ENCODE data around the gene WASHC1.
"Not testable (repeated sequence)": the region's sequence is repeated elsewhere in the genome, so short reads cannot be mapped to it uniquely, and the experiment has no call there.

The WASHC1 gene, protein sequence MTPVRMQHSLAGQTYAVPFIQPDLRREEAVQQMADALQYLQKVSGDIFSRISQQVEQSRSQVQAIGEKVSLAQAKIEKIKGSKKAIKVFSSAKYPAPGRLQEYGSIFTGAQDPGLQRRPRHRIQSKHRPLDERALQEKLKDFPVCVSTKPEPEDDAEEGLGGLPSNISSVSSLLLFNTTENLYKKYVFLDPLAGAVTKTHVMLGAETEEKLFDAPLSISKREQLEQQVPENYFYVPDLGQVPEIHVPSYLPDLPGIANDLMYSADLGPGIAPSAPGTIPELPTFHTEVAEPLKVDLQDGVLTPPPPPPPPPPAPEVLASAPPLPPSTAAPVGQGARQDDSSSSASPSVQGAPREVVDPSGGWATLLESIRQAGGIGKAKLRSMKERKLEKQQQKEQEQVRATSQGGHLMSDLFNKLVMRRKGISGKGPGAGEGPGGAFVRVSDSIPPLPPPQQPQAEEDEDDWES

DNA sequence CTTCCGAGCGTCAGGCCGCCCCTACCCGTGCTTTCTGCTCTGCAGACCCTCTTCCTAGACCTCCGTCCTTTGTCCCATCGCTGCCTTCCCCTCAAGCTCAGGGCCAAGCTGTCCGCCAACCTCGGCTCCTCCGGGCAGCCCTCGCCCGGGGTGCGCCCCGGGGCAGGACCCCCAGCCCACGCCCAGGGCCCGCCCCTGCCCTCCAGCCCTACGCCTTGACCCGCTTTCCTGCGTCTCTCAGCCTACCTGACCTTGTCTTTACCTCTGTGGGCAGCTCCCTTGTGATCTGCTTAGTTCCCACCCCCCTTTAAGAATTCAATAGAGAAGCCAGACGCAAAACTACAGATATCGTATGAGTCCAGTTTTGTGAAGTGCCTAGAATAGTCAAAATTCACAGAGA lies at the start of gene WASHC1:
Gene WASHC1, minus strand, starts transcription at position 101 of the 400 bp plus-strand sequence. CDS start 4,457 bp downstream, outside the sequence.
- DNase-seq = not testable (repeated sequence)

DNA sequence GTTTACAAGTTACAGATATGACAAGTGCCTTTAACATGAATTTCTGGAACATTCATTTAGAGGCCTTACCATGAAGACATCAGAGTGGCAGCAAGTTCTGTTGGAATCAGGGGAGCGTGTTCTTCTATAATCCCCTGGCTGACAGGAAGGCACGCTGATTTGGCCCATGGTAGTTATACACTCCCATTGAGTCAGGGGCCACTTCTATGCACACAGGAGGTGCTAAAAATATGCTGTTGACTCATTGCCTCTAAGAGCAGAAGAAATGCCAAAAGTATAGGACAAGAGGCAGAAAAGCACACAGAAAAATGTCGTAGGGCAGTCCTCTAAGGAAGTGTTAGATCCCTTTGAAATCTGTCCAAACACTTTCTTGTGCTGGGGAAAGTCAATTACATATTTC lies 49.1 kb upstream of the WASHC1 start:
- not testable (repeated sequence) for DNase-seq

DNA sequence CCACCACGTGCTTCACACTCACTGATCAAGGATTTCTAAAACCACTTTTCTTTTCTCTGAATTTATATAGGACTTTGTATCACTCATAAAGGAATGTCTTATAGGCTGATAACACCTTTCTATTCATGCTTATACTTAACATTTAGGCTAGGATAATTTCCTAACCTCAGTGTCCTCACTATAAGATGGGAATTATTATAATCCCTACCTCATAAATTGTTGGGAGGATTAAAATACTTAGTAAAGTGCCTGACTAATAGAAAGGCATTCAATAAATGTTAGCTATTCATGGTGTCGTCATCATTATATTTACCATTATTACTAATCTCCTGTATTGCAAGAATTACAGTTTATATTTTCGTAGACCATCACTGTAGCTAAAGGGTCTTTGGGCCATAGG lies 47.1 kb upstream of the WASHC1 start:
- DNase-seq = not testable (repeated sequence)

DNA sequence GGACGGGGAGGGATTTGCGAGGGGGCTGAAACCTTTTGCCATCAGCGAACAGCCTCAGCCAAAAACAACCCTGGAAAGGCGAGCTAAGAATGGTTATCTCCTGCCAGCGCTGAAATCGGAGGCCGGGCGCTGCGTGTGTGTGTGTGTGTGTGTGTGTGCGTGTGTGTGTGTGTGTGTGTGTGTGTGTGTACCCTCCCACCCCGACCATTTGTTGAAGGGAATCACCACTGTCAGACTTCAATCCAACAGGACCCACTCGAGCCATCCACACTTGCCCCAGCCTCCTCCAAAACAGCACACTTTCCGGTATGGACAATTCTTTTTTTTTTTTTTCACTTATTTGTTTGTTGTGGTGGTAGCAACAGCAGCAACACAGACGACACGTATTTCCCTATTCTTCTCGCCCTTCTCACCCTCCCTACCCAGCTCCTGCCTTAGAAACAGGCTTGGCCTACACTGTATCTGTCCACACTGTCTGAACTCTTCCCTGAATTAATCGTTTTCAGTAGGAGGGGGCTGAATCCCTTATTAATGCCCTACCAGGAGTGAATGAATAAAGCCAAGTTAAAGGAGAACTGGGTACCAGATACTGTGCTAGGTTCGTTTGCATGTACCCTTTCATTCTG lies 44.8 kb upstream of the WASHC1 start:
- not testable (repeated sequence) for DNase-seq

DNA sequence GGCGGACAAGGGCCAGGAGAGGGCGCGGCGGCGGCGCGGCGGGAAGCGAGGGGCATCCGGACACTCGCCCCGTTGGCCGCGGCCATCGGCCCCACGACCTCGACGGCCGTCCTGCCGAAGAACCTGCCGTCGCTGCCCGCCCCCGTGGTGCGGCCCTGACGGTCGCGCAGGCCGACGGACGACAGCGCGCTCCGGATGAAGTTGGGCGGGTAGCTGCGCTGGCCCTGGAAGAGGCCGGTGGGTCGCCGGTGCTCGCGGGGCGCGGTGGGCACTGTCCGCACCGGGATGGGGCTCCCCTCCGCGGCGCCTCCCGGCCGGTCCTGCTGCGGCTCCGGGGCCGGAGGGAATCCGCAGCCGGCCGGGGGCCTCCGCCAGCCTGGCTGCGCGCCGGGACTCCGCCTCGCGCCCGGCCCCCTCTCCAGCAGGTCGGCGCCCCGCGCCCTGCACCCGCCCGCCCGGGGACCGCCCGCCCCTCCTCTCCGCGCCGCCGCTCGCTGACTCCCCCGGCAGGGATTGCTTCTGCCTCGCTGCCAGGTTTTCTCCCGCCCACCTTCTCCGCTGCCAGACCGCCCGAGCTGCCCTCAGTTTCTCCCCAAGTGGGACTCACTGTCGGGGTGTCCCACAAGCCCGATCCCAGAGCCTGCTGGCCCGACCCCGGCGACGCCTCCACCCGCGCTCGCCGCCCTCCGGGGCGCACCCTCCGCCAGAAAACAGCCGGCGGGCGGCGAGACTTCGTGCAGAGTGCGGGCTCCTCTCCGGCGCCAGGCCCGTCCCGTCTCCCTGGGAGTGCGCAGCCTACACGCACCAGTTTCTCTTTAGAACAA lies 44.0 kb upstream of the WASHC1 start:
- not testable (repeated sequence) for DNase-seq

DNA sequence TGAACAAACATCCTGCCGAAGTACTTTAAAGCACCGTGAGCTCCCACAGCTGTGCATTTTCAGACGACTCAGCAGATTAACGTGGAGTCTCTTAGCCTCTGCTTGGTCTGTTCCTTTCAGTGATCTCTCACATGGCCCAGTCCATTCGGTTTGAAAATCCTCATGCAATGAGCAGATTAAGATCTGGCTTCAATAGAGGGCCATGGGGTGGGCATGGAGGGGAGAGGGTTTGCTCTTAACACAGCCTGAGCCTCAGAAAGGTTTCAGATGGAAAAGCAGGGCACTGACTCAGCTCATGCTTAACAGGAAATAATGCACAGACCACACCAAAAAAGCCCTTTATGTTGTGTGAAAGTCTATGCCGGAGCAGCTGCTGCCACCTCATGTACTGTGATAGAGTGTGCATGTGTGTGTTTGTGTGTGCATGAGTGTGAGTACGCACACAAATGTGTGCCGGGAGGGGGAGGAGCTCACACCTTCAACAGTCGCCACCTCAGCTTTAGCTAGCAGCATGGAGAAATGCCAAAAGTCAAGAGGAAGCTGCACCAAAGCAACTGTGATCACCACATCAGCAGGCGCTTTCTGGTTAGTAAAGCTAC lies 33.9 kb upstream of the WASHC1 start:
- DNase-seq = not testable (repeated sequence)

DNA sequence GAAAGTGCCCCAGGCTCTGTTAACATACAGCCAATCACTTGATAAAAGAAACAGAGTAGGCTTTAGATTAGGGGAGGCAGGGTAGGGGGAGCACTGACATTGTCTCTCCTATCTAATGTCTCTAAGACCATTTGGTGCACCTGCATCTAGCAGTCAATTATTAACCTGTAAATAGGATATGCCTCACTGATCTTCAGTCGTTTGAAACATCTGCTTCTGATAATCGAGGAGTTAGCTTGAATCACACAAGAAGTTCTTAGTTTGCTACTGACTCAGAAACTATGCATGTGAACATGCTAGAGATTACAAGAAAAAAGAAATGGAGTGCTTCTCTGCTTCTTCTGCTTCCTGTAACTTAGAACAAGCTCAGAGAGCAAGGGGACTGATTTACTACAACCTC lies 23.4 kb upstream of the WASHC1 start:
- DNase-seq = not testable (repeated sequence)

DNA sequence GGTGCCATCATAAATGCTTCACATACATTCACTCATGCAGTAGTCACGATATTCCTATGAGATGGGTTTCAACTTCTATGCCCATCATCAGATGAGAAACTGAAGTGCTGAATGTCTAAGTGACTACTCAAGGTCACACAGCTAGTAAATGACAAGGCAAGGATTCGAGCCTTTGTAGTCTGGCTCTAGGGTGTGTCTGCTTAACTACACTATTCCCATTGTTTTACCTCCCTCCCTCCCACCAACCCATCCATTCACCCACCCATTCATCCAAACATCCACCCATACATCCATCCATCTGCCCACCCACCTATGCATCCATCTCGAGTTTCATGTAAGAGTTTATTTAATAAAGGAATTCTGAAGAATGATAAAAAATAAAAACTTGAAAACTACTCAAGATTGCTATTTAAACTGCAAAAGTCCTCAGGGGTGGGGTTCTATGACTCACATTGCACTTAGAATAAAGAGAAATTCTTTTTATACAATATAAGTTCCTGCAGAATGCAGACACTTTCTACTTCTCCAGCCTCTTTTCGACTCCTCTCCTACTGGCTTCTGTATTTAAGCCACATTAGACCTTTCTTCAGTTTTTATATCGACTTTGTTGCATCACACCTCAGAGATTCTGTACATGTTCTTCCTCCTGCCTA lies 19.1 kb upstream of the WASHC1 start:
- DNase-seq = not testable (repeated sequence)

DNA sequence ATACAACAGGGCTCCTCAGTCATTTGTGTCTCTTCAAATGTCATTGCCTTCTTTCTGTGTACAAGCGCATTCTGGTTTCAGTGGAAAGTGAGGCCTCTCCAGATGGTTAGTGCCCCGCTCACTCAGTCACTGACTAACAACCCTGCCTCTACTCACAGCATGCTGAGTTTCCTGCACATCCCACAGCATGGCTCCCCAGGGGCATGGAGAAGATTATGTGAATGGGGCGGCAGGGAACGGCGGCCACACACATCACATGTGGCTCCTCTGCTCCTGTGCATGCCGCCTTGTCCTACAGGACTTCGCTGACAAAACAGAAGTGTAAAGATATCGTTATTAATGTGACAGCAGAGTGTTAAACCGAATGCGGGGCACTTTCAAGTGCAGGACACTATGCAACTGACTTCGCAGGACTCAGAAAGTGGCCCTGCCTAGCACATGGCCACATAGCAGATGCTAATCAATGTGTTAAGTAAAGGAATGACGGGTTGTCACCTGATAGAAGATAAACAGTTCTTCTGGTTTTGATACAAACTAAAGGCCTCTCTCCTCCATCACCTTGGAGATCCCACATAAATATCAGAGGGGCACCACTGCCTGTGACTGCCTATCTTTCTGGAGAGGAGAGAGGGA lies 17.5 kb upstream of the WASHC1 start:
- DNase-seq = not testable (repeated sequence)

DNA sequence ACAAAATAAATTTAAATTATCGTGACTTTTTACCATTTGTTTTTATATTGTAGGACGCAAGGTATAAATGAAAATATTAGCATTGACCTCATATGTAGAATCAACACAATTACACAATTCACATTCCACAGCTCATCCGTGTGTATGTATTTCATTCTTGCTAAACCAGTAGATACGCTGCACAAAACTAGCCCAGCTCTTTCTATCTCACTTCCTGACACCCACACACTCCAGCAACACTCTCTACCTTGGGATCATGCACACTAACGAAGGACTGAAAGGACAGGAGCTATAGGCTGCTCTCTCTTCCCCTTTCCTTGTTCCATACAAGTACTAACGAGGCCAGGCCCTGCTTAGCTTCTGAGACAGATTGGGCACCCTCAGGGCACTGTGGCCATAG lies 16.9 kb upstream of the WASHC1 start:
- DNase-seq = not testable (repeated sequence)

DNA sequence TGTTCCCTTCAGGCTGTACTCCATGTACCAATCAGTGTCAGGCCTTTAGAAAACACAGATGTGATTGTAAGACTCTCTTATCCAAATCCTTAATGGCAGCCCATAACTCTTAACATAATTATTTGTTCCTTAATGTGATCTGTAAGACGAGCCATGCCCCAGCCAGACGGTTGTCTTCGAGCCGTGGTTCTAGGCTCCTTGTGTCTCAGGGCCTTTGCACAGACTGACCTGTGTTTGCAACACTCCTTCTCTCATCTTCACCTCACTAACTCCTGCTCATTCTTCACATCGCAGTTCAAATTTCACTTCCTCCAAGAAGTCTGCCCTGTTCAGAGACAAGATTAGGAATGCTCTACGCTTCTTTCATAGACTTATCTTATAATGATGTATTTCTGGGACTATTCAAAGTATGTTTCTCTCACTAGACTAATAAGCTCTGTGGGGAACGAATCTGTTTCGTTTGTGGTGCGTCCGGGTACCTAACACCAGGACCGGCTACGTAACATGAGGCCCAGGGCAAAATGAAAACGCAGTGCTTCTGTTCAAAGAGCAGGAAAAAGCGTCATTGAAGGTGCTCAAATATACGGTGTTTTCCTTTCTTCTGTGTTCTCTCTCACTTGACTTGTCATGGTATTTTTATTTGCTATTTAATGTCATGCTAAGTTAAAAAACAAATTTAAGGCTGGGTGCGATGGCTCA lies 16.1 kb upstream of the WASHC1 start:
- not testable (repeated sequence) for DNase-seq

DNA sequence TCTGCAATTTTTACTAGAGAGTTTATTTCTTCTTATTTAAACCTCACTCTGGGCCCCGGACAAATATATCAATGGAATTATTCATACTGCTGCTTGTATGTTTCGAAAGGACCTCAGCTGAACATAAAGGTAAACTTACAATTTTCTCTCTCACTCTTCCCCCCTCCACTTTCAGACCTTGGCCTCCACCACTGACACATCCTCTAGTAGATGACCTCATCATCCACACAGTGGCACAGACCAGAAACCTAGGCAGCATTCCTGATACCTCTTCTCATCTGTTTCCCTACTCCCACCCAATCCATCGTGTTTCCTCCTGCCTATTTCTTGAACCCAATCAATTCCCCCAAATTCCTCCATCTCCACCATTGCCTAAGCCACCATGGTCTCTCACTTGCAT lies 15.2 kb upstream of the WASHC1 start:
- DNase-seq = not testable (repeated sequence)

DNA sequence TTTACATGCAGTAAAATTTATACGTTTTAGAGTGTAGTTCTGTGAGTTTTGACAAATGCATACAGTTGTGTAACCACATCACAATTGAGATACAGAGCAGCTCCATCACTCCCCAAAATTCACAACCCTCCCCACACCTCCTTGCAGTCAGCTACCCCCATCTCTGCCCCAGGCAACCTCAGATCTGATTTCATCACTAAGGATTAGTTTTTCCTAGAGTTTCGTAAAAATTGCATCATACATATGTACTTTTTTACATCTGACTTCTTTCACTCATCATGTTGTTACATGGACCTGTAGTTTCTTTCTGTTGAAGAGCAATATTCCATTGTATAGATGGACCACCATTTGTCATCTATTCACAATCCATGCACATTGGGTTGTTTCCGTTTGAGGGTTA lies 14.4 kb upstream of the WASHC1 start:
- not testable (repeated sequence) for DNase-seq

DNA sequence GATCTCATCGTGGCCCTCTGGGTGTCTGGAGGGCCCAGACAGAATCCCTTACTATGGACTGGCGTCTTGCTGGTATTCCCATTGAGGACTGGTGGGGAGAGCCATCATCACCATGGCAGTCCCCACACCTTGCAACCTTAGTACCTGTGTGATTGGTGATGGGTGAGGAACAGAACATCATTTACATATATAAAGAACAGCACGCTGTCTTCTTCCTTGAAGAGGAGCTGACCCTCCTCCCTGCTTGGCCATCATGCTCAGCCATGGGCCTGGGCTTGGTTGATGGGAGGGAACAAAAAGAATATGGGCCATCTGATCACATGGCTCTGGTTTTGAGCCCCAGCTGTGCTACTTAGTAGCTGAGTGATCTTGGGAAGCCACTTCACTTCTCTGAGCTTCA lies 13.9 kb upstream of the WASHC1 start:
- DNase-seq = not testable (repeated sequence)

DNA sequence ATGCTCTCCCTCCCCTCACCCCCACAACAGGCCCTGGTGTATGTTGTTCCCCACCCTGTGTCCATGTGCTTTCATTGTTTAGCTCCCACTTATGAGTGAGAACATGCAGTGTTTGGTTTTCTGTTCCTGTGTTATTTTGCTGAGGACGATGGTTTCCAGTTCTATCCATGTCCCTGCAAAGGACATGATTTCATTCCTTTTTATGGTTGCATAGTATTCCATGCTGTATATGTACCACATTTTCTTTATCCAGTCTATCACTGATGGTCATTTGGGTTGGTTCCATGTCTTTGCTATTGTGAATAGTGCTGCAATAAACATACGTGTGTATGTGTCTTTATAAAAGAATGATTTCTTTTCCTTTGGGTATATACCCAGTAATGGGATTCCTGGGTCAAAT lies 12.6 kb upstream of the WASHC1 start:
- DNase-seq = not testable (repeated sequence)

DNA sequence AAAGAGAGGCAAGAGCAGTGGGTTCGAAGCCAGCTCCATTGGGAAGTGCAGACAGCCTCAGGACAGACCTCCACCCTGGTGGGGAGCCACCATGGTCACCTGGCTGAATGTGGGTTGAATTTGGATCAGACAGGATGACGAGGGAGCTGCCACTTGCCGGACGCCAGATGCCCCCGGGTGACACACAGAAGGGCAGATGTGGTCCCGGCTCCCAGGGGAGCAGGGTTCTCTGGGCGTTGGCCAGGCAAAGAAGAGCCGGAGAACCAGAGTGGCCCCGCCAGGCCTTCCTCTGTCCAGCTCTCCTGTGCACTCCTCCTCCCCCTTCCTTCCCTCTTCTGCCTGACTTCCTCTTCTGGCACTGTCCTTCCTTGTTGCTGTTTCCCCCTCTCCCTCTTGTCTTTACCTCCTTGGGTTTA lies 12.0 kb upstream of the WASHC1 start:
- DNase-seq = not testable (repeated sequence)

DNA sequence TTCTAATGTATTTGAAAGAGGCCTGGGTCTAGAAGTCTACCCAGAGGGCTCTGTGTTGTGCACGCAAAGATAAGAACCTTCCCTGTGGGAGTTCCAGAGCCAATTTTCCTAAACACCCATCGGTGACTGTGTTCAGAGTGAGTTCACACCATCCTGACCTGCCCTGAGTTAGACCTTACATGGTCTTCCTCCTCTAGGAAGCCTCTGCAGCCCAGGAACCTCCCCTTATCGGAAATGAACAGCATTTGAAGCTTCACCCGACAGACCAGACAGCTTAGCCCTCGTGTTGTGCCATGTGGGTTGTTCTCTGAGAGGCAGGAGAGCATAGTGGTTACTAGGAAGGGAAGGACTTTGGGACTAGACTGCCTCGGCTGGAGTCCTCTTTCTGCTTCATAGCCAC lies 3.1 kb upstream of the WASHC1 start:
- DNase-seq = not testable (repeated sequence)

DNA sequence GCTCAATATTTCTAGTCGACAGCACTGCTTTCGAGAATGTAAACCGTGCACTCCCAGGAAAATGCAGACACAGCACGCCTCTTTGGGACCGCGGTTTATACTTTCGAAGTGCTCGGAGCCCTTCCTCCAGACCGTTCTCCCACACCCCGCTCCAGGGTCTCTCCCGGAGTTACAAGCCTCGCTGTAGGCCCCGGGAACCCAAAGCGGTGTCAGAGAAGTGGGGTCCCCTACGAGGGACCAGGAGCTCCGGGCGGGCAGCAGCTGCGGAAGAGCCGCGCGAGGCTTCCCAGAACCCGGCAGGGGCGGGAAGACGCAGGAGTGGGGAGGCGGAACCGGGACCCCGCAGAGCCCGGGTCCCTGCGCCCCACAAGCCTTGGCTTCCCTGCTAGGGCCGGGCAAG lies 481 bp downstream of the WASHC1 start:
- not testable (repeated sequence) for DNase-seq

DNA sequence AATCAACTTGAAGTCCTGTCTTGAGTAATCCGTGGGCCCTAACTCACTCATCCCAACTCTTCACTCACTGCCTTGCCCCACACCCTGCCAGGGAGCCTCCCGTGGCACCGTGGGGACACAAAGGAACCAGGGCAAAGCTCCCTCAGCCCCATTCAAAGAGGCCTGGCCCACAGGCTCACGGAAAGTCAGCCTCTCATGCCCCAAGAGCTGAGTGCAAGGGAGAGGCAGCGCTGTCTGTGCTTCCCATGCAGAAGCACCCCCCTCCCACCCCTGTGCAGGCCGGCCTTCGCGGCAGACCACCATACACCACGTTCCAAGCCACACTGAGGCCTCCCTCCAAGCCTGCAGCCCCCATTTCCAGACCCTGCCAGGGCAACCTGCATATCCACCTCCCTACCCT lies 7.6 kb downstream of the WASHC1 start:
- not testable (repeated sequence) for DNase-seq

DNA sequence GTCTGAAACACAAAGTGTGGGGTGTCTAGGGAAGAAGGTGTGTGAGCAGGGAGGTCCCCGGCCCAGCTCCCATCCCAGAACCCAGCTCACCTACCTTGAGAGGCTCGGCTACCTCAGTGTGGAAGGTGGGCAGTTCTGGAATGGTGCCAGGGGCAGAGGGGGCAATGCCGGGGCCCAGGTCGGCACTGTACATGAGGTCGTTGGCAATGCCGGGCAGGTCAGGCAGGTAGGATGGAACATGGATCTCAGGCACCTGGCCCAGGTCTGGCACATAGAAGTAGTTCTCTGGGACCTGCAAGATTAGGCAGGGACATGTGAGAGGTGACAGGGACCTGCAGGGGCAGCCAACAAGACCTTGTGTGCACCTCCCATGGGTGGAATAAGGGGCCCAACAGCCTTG lies 12.4 kb downstream of the WASHC1 start:
- DNase-seq = not testable (repeated sequence)

All from NCI-H1694 (cell line).